ENCODE results near the gene CLCN3.
"Not testable (repeated sequence)": the region's sequence is repeated elsewhere in the genome, so short reads cannot be mapped to it uniquely, and the experiment has no call there.

Gene CLCN3

DNA sequence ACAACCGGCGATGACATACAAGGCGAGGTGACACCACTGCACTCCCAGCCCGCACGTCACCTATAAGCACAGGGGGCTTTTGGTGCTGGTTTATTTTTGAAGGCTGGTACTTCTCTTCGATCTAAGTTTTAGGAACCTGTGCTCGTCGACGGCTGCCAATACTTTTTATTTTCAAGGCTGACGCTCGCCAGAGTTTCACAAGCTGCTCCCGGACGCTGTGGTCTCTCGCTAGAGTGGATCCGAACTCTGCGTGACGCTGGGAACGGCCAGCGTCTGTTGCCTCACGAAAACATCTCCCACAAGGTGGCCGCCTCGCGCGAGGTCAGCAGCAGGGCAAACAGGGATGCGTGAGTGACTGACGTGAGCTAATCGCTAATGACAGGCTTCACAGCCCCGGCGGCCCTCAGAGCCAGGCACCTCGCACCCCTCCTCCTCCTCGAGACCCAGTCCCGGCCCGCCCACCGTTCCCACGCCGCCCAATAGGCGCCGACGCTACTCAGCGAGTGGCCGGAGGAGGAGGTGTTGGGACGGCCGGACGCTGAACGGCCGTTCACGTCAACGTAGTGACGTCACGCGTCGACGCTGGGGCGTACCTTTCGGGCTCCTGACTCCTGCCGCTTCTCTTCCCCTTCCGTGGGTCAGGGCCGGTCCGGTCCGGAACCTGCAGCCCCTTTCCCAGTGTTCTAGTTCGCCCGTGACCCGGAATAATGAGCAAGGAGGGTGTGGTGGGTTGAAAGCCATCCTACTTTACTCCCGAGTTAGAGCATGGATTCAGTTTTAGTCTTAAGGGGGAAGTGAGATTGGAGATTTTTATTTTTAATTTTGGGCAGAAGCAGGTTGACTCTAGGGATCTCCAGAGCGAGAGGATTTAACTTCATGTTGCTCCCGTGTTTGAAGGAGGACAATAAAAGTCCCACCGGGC is at the start of gene CLCN3:
Gene CLCN3, plus strand, starts transcription at position 621 of the 922 bp plus-strand sequence. CDS start 15,351 bp downstream, outside the sequence.
- peak; percentile 62 for FAIRE-seq

DNA sequence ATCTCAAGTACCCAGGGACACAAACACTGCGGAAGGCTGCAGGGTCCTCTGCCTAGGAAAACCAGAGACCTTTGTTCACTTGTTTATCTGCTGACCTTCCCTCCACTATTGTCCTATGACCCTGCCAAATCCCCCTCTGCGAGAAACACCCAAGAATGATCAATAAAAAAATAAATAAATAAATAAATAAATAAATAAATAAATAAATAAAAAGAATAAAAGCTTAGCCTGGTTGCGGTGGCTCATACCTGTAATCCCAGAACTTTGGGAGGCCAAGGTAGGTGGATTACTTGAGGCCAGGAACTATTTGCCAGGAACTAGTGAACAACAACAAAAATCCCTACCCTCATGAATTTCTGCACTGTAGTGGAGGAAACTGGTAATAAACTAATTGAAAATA is 49.4 kb upstream of the CLCN3 start:
- FAIRE-seq, result not testable (repeated sequence)

DNA sequence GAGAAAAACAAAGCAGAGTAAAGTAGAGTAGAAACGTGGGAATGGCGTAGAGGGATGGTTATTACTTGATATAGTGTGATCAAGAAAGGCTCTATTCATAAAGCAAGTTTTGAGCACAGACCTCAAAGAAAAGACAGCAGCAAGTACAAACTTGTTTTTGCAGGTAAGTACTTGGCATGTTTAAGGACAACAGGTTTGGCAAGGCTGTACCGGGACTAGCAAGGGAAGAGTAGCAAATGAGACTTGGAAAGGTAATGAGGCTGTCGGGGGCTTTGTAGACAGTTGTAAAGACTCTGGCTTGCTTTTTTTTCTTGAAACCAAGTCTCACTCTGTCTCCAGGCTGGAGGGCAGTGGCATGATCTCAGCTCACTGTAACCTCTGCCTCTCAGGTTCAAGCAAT is 48.9 kb upstream of the CLCN3 start:
- no peak for FAIRE-seq

DNA sequence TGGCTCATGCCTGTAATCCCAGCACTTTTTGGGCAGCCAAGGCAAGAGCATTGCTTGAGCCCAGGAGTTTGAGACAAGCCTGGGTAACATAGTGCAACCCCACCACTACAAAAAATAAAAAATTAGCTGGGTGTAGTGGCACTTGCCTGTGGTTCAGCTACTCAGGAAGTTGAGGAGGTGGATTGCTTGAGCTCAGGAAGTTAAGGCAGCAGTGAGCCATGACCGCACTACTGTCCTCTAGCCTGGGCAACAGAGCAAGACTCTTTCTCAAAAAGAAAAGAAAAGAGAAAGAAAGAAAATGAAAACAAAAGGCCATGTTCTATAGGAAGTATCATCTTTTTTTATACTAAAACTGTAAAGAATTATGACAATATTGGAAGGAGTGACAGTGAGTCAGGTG is 46.5 kb upstream of the CLCN3 start:
- no peak for FAIRE-seq

DNA sequence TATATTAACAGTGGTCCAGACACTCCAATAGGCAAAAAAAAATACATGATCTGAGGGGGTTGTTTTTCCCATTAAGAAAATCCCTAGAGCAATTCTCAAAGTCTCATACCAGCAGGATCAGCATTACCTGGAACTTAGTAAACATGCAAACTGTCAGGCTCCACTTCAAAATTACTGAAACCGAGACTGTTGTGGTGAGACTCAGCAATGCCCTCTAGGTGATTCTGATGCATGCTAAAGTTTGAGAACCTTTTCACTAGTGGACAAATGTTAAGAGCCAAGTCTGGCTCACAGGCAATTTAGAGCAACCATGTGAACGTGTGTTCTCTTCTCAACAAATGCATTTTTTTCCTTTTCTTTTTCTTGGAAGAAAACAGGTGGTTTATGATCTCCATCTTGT is 38.2 kb upstream of the CLCN3 start:
- no peak for FAIRE-seq

DNA sequence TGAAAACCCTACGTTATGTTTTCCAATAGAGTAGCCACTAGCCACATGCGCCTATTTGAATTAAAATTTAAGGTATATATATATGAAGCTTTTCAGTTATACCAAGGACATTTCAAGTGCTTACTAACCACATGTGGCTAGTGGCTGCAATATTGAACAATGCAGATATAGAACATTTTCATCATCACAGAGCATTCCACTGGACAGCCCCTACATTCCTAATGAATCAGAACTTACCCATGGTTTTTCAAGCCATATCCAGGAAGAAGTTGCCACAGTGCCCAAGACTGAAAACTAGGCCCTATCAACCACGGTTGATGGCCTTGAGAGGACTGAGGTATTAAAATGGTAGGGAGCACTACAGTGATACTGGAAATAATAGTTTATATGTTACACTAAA is 37.7 kb upstream of the CLCN3 start:
- no peak for FAIRE-seq

DNA sequence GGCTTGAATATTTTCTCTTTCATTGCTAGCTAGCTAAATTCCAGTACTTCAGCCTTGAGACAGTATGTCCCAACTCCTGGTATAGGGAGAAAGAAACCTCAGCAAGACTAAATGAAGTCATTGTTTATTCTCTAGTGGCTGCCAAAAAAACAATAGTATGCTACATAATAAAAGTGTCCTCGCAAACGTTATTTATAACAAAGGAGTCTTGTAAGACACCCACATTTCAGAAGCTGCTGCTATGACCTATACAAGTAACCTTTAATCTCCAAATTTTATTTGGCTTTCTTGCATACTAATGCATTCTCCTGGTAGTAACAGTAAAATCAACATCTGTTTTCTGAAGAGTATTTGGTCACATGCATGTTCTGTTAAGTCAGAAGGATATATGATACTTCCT is 36.8 kb upstream of the CLCN3 start:
- FAIRE-seq, result no peak

DNA sequence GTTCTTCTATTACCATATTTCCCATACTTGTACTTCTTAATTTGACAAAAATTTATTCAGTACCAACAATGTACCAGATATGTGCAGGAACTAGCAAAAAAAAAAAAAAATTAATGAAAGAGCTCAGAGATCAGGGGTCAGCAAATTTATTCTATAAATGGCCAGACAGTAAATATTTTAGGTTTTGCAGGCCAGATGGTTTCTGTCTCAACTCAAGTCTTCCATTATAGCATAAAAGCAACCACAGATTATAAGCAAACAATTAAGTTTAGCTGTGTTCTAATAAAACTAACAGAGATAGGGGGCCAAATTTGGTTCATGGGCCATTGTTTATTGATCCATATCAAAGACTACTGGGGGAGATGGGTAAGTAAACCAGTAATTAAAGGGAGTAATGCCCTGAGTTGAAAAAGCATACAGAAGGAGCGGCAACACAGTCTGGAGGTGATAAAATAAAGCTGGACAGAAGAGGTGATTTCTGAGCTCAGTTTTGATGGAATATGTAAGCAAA is 27.3 kb upstream of the CLCN3 start:
- no peak for FAIRE-seq

DNA sequence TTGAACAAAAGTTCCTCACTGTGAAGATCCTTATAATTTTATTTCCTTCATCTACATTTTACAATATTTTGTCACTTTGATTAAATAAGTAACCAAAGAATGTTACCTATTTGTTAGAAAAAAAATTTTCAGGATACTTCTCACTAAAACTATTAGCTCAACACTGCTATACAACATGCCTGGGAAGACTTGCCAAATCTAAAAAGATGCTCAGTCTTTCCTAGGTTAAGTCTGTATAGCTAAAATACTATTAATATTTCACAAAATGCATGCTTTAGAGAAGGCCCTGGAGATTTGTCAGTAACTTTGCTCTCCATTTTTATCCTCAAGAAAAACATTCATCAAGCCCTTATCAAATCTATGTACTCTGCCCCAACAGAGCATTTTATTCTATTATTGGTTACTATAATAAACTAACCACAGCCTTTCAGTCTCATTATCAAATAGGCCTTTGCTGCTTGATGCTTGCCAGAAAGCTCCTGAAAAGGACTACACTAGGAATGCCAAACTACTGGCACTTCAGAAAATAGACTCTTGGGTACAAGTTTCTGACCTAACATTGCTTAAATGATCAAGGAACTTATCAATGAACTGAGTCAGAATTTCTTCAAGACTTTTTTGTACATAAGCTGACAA is 25.7 kb upstream of the CLCN3 start:
- FAIRE-seq, result no peak

DNA sequence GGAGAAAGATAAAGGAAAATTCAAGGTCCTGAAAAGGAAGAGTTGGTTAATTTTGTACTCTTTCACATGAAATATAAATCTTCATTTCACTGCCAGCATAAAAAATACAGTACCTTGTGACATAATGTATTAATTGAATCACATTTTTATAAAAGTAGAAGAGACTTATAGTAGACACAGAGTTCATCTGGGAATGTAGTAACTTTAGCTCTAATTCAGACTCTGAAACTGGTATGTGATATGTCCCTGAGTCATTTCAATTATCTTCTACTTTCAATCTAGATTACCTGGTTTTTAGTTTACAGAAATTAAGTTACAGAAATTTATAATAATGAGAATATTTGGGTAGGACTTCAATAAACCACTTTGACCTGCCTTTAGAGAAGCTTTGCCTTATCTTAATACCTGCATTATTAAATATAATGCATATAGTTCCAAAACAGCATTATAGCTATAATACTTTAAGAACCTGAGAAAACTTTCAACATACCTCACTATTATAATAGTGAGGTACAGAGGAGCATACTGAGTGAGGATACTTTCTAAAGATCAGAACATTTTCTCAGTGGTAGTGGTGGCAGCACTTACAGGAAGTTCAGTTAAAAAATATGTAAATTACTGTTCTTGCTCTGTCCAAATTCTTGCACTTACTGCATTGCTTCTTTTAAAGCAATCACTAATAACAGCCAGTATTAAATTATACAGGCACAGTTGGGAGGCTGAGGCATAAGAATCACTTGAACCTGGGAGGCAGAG is 19.2 kb upstream of the CLCN3 start:
- FAIRE-seq, result no peak

DNA sequence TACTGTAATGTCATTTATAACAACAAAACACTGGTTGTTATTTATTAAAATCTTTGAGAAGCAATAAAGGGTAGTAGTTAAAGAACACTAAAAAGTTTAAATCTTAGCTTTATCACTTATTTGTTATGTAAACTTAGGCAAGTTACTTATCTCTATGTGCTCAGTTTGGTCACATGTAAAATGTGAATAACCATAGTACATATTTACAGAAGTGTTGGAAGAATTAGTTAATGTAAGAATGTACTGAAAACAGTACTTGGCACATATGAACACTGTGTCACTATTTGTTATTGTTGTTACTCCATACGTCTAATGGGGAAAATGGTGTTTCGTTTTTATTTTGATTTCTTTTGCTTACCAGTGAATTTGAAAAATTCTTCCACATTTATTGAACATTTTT is 17.1 kb upstream of the CLCN3 start:
- FAIRE-seq, result no peak

DNA sequence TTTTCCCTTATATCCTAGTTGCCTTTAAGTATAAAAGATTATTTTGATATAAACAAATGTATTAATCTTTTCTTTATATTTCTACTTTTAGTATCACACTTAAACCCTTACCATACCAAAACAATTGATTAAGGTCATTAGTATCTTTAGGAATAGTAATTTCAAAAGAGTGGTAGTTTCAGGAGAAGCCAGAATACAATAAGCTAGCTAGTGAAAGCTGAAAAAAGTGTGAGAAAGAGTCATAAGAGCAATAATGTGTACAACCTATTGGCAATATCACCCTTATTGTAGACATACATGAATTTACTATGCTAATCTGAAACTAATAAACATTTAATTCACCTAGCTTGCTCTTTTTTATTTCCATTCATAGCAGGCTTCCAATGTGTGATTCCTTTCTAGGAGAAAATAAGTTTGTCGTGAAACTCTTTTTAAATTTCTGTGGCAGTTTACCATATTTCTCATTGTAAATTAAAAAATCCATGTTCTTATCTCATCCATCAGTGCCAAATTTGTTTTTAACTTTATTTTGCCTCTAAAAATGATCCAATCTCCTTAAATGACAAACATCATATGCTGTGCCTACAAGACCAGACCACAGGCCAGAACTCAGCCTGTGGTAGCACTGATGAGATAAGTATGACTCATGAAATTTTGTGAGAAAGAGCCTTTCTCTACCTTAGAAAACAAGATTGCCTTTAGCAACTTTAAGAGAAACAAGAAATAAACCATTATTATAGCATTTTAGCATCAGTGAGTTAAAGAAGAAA is 16.1 kb upstream of the CLCN3 start:
- FAIRE-seq, result peak; percentile 72

DNA sequence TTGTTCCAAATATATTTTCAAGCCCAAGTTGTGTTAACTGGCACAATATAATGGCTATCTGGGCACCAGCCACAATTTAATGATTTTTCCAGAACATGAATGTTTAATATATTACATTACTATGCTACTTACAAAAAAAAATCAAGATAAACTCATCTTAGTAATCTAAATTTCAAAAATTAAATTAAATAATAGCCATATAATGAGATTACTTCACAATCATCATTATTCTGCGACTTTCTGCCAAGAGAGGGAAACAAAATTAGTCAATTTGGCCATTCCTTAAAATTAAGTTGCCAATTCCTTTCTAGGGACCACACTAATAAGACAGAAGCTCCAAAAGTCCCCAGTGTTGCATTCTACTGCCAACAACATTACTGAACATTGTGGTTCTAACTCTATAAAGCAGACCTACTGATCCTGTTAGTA is 15.5 kb upstream of the CLCN3 start:
- FAIRE-seq, result no peak

DNA sequence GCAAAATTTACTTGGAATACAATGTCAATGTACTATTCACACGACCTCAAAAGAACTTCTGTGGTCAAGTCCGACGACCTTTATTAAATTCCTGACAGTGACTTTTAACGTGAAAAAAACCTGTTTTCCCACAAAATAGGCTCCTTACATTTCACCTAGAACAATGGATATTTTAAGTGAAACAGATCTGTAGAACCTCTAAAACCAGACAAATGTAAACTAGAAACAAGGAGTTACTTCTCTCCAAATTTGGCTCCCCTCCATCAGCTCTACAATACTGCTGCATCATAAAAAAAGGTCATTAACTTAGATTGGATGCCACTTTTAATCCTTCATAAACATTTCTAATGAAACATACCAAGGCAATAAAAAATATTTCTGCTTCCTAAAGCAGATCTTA is 9.2 kb upstream of the CLCN3 start:
- FAIRE-seq, result no peak

DNA sequence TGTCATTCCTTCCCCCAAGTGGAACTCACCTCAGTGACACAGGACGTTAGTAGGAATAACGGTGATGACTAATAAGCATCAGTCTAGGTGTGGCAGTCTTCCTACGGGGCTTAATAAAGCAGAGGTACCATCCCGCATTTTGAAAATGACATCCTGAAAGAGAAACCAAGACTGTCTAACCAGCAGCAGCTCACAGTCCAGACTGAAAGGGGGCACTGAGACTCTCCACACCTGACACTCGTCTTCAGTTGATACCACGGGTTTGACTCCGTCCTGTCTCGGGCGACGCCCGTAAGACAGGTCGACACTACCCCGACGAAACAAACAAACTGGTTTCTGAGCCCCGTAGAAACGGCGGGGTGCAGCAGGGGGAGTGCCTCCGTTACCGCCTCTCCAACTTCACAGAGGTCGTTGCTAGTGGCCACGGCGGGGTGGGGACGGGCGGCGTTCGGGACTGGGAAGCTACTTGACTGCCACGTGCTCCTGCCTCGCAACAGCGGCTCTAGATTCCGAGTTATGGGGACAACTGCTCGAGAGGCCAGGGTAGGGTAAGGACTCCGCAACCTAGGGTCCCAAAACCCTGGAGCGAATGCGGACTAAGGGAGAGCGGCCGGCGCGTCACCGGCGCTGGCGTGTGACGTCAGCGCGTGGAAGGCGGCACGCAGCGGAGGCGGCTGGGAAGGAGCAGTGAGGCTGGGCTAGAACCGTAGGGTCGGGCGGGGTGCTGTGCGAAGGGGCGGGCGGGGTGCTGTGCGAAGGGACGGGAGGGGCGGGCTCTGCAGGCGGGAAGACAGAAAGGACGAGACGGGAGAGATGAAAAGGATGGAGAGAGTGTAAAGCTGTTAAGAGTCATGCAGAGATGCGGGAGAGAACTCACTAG is 8.1 kb upstream of the CLCN3 start, which contains the start of gene NEK1:
Gene NEK1, minus strand, starts transcription at position 593 of the 880 bp plus-strand sequence. CDS start 9,953 bp downstream, outside the sequence.
- no peak for FAIRE-seq

DNA sequence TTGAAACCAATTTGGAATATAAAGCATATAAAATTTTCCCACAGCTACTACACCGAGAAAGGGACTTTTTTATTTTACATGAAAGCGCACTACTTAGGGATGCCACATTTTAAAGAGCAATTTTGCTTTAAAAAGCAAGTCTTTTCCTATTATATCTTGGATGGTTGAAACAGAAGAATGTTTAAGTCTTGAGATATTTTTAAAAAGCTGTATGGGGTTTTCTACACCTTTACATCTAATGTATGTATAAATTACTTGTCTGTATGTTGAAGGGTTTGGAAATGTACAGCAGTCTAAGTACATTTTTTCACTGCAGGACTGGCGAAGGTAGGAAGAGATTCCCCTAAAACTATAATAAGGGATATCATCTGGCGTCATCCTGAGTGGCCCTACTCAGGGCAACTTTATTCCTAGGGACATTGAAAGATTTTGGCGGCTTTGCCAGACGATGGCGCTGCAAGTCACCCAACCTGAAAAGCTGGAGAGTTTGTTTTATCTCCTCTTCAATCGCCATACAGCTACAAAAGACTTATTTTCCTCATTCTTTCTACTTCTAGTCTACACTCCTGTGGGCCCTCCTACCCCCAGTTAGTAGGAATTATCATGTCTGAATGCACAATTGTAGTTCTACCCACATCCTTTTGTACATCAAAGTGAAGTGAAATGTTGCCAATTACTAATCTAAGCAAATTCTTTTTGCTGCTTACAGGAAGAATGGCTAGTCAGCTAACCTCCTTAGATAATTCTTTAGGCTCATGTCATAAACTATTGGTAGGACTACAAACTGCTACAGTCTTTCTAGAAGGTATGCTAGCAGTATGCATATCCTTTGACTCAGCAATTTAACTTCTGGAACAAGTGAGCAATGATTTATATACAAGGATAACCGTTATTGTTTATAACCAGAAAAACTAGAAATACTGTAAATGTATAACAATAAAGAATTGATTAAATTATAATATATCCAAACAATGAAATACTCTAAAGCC is 7.2 kb upstream of the CLCN3 start:
- no peak for FAIRE-seq

DNA sequence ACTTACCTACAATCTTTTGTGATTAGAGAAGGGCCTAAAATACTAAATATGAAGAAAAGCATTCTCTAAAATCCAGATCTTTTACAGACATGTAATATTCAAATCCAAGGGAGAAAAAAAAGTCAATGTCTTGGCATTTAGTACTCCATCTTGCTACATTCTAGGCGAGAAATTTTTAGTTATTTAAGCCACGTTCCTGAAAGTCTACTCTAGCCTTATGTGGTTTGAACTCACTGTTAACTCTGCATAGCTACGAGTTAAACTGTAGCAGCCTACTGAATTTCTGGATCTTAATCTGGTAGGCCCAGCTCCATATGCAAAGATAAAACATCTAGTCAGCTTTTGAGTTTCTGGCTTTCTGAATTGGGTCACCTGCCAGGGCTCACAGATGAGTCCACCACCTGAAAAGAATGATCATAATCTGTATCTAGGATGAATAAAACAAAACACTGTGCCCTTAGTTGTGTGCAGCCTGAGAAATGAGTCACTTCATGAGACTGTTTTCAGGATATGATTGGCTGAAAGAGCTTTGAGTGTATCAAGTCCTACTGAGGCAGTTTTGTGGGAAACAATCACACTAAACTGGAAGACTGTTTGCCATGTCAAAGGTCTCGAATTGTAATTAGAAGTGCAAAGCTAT is 4.8 kb upstream of the CLCN3 start:
- no peak for FAIRE-seq

DNA sequence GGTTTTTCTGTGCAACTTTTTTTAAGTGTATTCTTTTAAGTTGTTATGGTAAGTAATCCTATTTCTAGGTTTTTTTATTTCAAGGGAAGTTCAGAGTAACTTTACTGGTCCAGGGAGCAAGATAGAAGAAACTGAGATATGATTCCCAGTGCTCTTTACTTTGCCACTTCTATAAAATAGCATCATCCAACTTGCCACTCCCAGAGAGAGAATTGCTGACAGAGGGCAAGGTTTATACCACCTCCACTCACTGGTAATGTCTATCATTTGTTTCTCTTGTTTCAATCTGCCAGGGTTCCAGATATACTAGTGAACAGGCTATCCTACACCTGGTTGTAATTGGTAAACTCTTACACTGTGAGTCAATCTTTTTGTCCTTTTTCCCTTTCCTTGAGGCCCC is 3.5 kb upstream of the CLCN3 start:
- FAIRE-seq, result no peak

DNA sequence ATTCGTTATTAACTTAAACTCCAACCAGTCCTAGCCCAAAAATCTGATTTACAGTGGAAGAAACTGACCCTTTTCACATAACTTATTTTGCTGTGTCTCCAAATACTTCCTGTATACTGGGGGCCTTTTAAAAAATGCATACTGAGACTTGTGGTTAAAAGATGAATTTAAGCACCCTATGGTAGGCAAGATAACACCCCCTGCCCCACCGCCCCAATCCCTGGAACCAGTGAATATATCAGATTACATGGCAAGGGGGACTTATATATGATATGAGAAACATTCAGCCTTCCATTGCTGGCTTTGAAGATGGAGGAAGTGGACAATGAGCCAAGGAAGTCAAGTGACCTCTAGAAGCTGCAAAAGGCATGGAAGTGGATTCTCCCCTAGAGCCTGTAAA is 3.1 kb upstream of the CLCN3 start:
- FAIRE-seq, result no peak

Data from colon (tissue), 2 donors.